ENCODE data around the gene IGFN1.
"Not testable (repeated sequence)": the region's sequence is repeated elsewhere in the genome, so short reads cannot be mapped to it uniquely, and the experiment has no call there.

Gene IGFN1

GRCh38 chr1:201154389-201155165 is 36.0 kb upstream of the IGFN1 start, which contains the start of gene TMEM9:
TSS of gene TMEM9 (minus strand) at chr1:201154474. CDS start at chr1:201153923, 551 bp downstream.
- H3K27ac ChIP-seq: peak within 1 kb of the TSS; percentile 75
- TF ChIP-seq CTCF (conservative IDR thresholded peaks at IDR 0.05): no peak

GRCh38 chr1:201155354-201155753 is 35.3 kb upstream of the IGFN1 start:
- TF ChIP-seq CTCF (conservative IDR thresholded peaks at IDR 0.05): no peak
- no peak overlapping the region for H3K27ac ChIP-seq

GRCh38 chr1:201156346-201156745 is 34.3 kb upstream of the IGFN1 start:
- no peak for TF ChIP-seq CTCF (conservative IDR thresholded peaks at IDR 0.05)
- H3K27ac ChIP-seq: no peak overlapping the region

GRCh38 chr1:201156819-201157218 is 33.8 kb upstream of the IGFN1 start:
- no peak overlapping the region for H3K27ac ChIP-seq

GRCh38 chr1:201157949-201158348 is 32.7 kb upstream of the IGFN1 start:
- H3K27ac ChIP-seq: no peak overlapping the region

More at GRCh38 chr1:201156819-201157218, 33.8 kb upstream of the IGFN1 start:
- no peak for TF ChIP-seq CTCF (conservative IDR thresholded peaks at IDR 0.05)

GRCh38 chr1:201163036-201163435 is 27.6 kb upstream of the IGFN1 start:
- not testable (repeated sequence) for H3K27ac ChIP-seq

More at GRCh38 chr1:201157949-201158348, 32.7 kb upstream of the IGFN1 start:
- TF ChIP-seq CTCF (conservative IDR thresholded peaks at IDR 0.05): no peak

GRCh38 chr1:201163707-201164106 is 26.9 kb upstream of the IGFN1 start:
- H3K27ac ChIP-seq: no peak overlapping the region
- no peak for TF ChIP-seq CTCF (conservative IDR thresholded peaks at IDR 0.05)

- TF ChIP-seq CTCF (conservative IDR thresholded peaks at IDR 0.05): no peak
- H3K27ac ChIP-seq: no peak overlapping the region
Measured at GRCh38 chr1:201164645-201165044, 26.0 kb upstream of the IGFN1 start.
